Activated CD8-positive, alpha-beta memory T cell treated with anti-CD3 and anti-CD28 coated beads, Interleukin-2, amount 50 U/mL, for 4 hours (primary cell): ENCODE results near the gene ALS2.
"Not testable (repeated sequence)": the region's sequence is repeated elsewhere in the genome, so short reads cannot be mapped to it uniquely, and the experiment has no call there.

Experiments
- DNase-seq: peaks from one replicate; pipeline ENCODE4 v3.0.0-alpha.2; 2020

Gene ALS2

GRCh38 chr2:201780674-201781493 is at the start of gene ALS2:
TSS of gene ALS2 (minus strand) at chr2:201780933. CDS start at chr2:201768885, 12,048 bp downstream.
- peak; percentile 95 for DNase-seq

DNA sequence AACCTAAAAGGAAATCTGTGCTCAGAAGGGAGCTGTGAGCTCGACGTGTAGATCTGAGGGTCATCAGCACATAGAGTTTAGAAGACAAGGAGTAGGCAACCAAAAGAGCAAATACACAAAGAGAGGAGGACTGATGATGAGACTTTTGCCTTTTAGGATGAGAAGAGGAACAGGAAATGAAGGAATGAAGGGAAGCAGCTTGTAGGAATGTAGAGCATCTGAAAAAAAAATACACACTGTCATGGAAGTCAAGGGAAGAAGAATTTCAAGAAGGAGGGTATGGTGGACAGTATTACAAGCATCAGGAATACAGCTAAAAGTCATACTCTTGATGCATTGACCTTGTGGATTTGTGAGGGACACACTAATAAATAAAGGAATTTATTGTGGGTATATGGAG is 47.5 kb upstream of the ALS2 start:
- DNase-seq, result no peak

DNA sequence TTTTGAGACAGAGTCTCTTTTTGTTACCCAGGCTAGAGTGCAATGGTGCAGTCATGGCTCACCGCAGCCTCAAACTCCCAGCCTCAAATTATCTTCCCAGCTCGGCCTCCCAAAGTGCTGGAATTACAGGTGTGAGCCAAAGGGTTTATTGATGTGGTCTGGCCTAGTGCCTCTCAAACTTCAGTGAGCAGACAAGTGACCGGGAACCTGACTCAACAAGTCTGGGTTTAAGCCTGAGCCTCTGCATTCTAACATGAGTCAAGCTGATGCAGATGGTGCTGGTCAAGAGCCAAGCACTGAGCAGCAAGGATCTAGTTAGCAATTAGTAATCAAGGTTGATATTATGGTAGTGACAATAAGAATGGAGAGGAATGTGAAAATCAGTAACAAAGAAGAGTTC is 46.9 kb upstream of the ALS2 start:
- DNase-seq, result no peak

GRCh38 chr2:201824212-201824611 is 43.5 kb upstream of the ALS2 start:
- DNase-seq, result no peak

DNA sequence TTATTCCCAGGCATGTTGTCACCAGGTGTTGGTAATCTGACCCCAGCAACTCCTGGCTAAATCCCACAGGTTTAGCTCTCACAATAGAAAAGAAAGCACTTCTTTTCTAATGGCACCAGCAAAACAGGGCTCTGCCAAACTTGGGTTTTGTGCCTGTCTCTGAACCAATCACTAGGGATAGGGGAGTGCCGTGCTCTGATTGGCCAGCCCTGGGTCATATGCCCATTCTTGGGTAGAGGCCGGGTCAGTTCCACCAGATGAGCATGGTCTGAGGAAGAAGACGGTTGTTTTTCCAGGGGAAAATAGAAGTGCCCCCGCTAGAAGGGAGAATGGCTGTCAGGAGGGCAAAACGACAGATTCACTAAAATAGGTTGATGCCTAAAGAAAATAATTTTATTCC is 40.3 kb upstream of the ALS2 start:
- no peak for DNase-seq

GRCh38 chr2:201820383-201821007 is 39.8 kb upstream of the ALS2 start:
- DNase-seq, result no peak

GRCh38 chr2:201816657-201817575 is 36.2 kb upstream of the ALS2 start:
- no peak for DNase-seq

DNA sequence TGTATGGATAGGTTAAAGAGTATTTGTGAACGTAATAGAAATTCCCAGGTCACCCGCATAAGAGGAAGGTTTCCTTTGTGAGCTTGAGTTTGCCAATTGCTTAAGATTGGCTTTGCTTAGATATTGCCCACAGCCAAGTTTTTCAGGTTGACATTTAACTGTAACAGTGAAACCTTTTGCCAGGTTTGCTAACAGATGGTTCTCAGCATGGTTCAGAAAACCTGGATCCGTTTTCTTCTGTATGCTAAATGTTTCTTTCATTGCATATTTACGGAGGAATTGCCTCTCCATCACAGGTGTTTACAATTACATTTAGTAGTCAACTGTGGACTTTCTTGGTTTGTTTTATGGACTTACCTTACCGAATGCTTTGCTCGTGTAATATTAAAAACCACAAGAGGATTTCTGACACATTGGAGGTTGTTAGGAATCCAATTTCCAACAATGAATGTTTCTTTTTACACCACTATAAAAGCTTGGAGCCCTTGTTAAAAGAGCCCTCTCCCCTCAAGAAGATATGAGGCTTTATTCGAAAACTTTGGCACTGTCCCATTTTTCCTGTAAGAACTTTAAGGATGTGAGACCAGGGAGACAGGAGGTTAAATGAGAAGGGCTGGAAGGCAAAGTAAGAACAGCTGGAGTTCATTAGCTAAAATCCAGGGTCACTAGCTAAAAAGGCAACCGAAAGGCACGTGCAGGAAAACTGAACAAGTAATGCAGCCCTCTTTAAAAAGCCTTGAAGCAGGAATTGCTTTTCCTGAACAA is 33.4 kb upstream of the ALS2 start:
- no peak for DNase-seq

DNA sequence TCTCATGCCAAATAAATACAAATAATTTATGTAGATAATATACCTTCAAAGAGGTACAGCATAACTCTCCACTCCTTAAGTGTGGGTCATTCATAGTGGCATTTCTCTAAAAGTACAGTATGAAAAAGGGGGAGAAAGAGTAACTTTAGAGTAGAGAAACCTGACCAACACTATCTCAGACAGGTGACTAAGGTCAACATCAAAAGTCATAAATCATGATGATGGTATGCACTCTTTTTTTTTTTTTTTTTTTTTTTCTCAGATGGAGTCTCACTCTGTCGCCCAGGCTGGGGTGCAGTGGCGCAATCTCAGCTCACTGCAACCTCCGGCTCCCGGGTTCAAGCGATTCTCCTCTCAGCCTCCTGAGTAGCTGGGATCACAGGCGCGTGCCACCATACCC is 29.9 kb upstream of the ALS2 start:
- not testable (repeated sequence) for DNase-seq

GRCh38 chr2:201809633-201810032 is 28.9 kb upstream of the ALS2 start:
- no peak for DNase-seq

GRCh38 chr2:201808027-201808426 is 27.3 kb upstream of the ALS2 start:
- no peak for DNase-seq

- DNase-seq, result no peak
Observed at GRCh38 chr2:201807452-201807999, 26.8 kb upstream of the ALS2 start.

DNA sequence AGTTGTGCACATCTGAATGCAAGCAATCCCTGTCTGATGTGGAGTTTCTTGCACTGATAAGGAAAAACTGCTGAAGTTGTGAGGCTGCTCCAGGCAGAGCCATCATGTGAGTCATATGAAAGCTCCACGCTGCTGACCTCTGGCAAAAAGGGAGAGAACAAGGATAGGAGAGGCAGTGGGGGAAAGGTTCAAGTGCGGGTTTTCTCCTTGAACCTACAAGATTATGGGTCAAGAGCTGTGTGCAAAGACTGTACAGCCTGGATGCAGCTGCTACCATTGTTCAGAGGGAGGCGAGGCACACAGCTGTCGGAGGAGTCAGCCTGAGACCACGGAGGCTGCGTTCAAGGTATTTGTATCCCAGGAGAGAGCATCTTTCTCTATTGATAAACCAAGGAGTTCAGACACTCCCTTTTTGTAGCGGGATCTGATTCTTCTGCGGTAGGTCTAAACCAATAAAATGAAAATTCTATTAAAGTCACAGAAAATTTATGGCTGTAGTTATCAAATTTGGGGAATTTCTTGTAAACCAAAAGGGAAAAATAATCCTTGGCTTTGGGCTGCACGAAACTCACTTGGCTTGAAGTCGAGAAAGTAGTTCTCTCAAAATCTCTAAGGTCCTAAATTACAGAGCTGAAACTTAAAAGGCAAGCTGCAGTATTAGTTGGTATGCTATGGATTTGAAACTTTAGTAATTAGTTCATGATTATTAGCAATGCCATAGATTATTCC is 25.9 kb upstream of the ALS2 start, which contains the start of gene CDK15:
Gene CDK15, plus strand, starts transcription at position 96 of the 729 bp plus-strand sequence. Its CDS starts 128 bp downstream, at position 224.
- no peak for DNase-seq

DNA sequence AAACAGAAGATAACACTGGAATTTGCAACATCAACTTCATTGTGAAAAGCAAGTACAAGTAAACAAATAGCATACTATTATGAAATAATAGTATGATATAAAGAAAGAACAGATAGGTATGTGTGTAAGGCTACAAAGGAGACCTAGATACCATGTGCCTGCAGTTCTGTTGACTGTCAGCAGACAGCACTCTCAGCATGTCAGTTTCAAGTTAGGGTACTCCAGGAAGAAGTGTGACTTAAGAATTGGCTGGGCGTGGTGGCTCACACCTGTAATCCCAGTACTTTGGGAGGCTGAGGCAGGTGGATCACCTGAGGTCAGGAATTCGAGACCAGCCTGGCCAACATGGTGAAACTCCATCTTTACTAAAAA is 18.2 kb upstream of the ALS2 start:
- not testable (repeated sequence) for DNase-seq

DNA sequence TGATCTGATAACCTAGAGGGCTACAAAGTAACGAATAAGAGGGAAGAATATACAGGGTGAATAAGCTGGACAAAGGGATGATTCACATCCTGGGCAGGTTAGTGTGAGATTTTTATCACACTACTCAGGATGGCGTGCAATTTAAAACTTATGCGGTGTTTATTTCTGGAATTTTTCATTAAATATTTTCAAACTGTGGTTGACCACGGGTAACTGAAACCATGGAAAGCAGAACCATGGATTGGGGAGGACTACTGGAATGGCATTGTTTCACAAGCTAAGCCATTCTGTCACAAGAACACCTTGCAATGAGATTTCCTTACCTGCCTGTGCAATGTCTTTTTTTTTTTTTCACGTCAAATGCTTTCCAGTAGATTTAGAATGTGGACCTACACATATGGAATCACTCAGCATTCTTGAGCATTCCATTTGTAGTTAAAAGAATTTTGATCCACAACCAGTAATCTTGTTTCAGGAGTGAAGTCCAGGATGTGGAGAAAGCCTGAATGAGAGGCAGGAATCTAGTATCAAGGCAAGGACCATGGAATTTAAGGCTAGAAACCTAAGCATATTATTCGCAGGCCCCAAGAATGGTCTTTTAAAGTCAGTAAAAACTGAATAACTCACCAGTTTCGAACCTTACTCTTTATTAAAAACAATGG is 17.6 kb upstream of the ALS2 start:
- DNase-seq, result no peak

- DNase-seq, result no peak
Observed at GRCh38 chr2:201797175-201797840, 16.6 kb upstream of the ALS2 start.

DNA sequence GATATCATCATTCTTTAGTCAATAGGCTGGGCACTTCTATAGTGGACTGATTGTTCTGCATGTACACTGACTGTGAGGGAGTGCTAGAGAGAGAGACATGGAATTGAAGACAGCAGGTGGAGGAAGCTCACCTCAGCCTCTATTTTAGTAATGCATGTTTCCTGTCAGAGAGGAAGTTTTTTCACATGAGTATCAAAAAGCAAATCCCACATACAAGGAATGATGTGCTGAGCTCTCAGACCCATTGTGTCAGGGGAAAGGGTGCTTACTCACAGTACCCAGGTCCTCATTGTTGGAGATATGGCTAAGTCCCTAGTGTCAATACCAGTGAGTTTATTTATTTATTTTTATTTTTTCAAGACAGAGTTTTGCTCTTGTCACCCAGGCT is 15.7 kb upstream of the ALS2 start:
- DNase-seq, result no peak

GRCh38 chr2:201795607-201796477 is 15.1 kb upstream of the ALS2 start:
- DNase-seq, result no peak

DNA sequence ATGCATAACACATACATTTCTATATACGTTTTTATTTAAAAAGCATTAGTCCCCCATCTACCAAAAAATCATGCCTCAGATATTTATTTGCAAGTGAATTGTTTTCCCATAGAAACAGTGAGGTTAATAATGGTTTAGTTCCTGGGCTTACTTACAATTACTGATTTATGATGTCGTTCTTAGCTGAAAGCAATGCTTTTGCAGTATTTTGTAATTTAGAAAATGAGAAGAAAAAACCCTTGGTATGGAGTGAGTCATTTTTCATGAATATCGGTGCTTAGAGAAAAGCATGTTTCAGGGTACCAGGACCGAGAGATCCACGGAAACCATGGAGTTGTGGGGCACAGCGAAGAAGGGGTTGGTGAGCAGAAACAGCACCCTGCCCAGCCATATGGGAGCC is 13.6 kb upstream of the ALS2 start:
- no peak for DNase-seq
